Body of pancreas (tissue), 4 donors: ENCODE results near the gene STYK1. TPM values are rescaled to one million over a fixed set of nuclear protein-coding genes. Genes with fewer than 3 reads are reported as not detected.
A peak's percentile ranks its signal among the peaks of the same experiment; 100 is the strongest.

Experiments used
- ATAC-seq: fragments of 150-250 bp; one replicate; pipeline ENCODE4 v1.9.1; 2016
- DNase-seq, 4 donors: peaks; one replicate each; pipeline ENCODE4 v3.0.0-alpha.2; 2019
- H3K27ac ChIP-seq, 4 donors: fragments of 200-600 bp; sonication (generic); 1 replicate in 3 of 4; 2 replicates in 1 of 4; pipeline versions ENCODE4 v1.5.1 to v1.6.1; 2016 to 2019; ENCODE audit warnings: mild to moderate bottlenecking in 1 of 4, mixed read lengths in 1 of 4, moderate library complexity in 1 of 4
- H3K27me3 ChIP-seq, 2 donors: fragments of 200-600 bp; sonication (generic); one replicate each; pipeline ENCODE4 v1.6.0; 2016; ENCODE audit warnings: mild to moderate bottlenecking in 1 of 2
- H3K36me3 ChIP-seq, 2 donors: fragments of 200-600 bp; sonication (generic); replicated peaks in 1 of 2; 2 replicates each; pipeline ENCODE4 v1.5.1; 2016; ENCODE audit warnings: low read depth in 2 of 2; ENCODE audit not compliant: insufficient read depth in 1 of 2
- H3K4me1 ChIP-seq: fragments of 200-600 bp; sonication (generic); one replicate; pipeline ENCODE4 v1.6.0; 2016
- H3K4me3 ChIP-seq, 2 donors: fragments of 200-600 bp; sonication (generic); 1 replicate in 1 of 2; 2 replicates in 1 of 2; pipeline ENCODE4 v1.5.1; 2016 to 2019
- H3K9me3 ChIP-seq, 3 donors: fragments of 200-600 bp; sonication (generic); 1 replicate in 2 of 3; 2 replicates in 1 of 3; pipeline ENCODE4 v1.5.1; 2016
- POLR2A ChIP-seq, 3 donors: fragments of 450-650 bp; IDR thresholded peaks; one replicate each; pipeline ENCODE4 v1.6.1; 2016; ENCODE audit warnings: antibody characterized with exemption in 3 of 3, mild to moderate bottlenecking in 2 of 3
- WGBS, 2 donors: methylation state at CpG; one replicate each; pipeline ENCODE4 v1.1.5; 2017; 5-methylcytosine and 5-hydroxymethylcytosine counted together
- intact Hi-C: fragments of 100-400 bp; cut with DNase I; formaldehyde crosslinking; loops from one replicate; pipeline ENCODE4 v1.15.1; 2023
- total RNA-seq, 2 donors: library from RNA; depleted of rRNA; stranded (reverse); fragments of >200 nt; gene quantifications; one replicate each; pipeline ENCODE4 v1.1.0, GENCODE V29; 2016
- TF ChIP-seq, protein P1 (sequence below), 7 experiments: fragments of 450-650 bp in 4 of 7; fragments of 200-600 bp in 3 of 7; sonication (generic) in 3 of 7; IDR thresholded peaks; one replicate each; pipeline ENCODE4 v1.5.1; 2016 to 2019; ENCODE audit warnings: antibody characterized with exemption in 7 of 7

STYK1 gene
- total RNA-seq, 2 donors from 2014 or later = 0.26 TPM; not detected in 1

GRCh38 chr12:10720974-10721650 lies 47.3 kb upstream of the STYK1 start:
- ATAC-seq = no peak
- Histone ChIP-seq H3K4me1 (peaks cover 62% of the 10 kb centered on the region), H3K27ac (peak overlapping the region; percentile 94 to 99 (median 96)), H3K36me3 (no peaks in the 10 kb centered on the region), H3K4me3 (peak overlapping the region in 1 of 2 donors; percentile 59), H3K9me3 (no peaks in the 10 kb centered on the region), H3K27me3 (no peaks in the 10 kb centered on the region)
- no peak for DNase-seq
- TF ChIP-seq POLR2A (IDR thresholded peaks at IDR 0.05) = no peak
- TF ChIP-seq, protein P1, sequence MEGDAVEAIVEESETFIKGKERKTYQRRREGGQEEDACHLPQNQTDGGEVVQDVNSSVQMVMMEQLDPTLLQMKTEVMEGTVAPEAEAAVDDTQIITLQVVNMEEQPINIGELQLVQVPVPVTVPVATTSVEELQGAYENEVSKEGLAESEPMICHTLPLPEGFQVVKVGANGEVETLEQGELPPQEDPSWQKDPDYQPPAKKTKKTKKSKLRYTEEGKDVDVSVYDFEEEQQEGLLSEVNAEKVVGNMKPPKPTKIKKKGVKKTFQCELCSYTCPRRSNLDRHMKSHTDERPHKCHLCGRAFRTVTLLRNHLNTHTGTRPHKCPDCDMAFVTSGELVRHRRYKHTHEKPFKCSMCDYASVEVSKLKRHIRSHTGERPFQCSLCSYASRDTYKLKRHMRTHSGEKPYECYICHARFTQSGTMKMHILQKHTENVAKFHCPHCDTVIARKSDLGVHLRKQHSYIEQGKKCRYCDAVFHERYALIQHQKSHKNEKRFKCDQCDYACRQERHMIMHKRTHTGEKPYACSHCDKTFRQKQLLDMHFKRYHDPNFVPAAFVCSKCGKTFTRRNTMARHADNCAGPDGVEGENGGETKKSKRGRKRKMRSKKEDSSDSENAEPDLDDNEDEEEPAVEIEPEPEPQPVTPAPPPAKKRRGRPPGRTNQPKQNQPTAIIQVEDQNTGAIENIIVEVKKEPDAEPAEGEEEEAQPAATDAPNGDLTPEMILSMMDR (IDR thresholded peaks at IDR 0.05) = no peak
- intact Hi-C loops = no loop called here
- 14 to 21% methylated on average over 3 of the region's 3 CpGs for WGBS, 2 donors

GRCh38 chr12:10719482-10719881 lies 45.6 kb upstream of the STYK1 start:
- peak overlapping the region in 1 of 4 donors; percentile 96 for H3K27ac ChIP-seq
- peaks cover 0 to 8% of the 10 kb centered on the region in 2 donors for H3K36me3 ChIP-seq
- peaks cover 67% of the 10 kb centered on the region for H3K4me1 ChIP-seq
- no peak for TF ChIP-seq POLR2A (IDR thresholded peaks at IDR 0.05)
- TF ChIP-seq, protein P1 (IDR thresholded peaks at IDR 0.05) = no peak
- no peak for ATAC-seq
- no peak for DNase-seq
- 25 to 39% methylated on average over 4 of the region's 4 CpGs for WGBS, 2 donors
- intact Hi-C loops = no loop called here
- no peak overlapping the region for H3K4me3 ChIP-seq
- H3K27me3 ChIP-seq = no peaks in the 10 kb centered on the region
- H3K9me3 ChIP-seq = no peaks in the 10 kb centered on the region

GRCh38 chr12:10718279-10718821 lies 44.5 kb upstream of the STYK1 start:
- no peaks in the 10 kb centered on the region for H3K27me3 ChIP-seq
- H3K4me3 ChIP-seq = no peak overlapping the region
- ATAC-seq (no peak), DNase-seq (no peak)
- intact Hi-C loops = no loop called here
- H3K4me1 ChIP-seq = peaks cover 61% of the 10 kb centered on the region
- no peak for TF ChIP-seq POLR2A (IDR thresholded peaks at IDR 0.05)
- TF ChIP-seq, protein P1 (IDR thresholded peaks at IDR 0.05) = no peak
- peaks cover 0 to 16% of the 10 kb centered on the region in 2 donors for H3K36me3 ChIP-seq
- WGBS, 2 donors = 36 to 42% methylated on average over 4 of the region's 4 CpGs
- peak overlapping the region in 1 of 4 donors; percentile 14 for H3K27ac ChIP-seq
- H3K9me3 ChIP-seq = no peaks in the 10 kb centered on the region

DNA sequence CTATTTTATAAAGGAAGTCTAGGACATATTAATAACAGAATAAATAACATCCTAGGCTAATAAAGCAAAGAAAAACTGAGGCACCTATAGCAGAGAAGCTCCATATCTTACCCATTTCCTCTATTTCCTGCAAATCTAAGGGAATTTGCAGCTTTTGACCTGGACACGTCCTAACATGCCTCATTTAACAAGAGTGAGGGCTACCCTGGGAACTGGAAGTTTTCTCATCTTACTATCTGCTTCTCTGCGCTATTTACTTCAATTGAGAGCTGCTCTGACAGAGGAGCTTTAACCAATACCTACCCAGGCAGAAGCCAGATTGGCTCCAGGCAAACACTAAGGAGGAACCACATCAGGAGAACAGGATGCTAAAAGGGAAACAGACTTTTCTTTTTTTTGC lies 43.6 kb upstream of the STYK1 start:
- peak overlapping the region in 2 of 4 donors; percentile 57 to 63 for H3K27ac ChIP-seq
- DNase-seq (no peak), ATAC-seq (no peak)
- intact Hi-C loops = no loop called here
- H3K4me3 ChIP-seq = no peak overlapping the region
- WGBS, 2 donors = 26 to 38% methylated on average over 2 of the region's 2 CpGs
- peaks cover 61% of the 10 kb centered on the region for H3K4me1 ChIP-seq
- H3K9me3 ChIP-seq = no peaks in the 10 kb centered on the region
- TF ChIP-seq, protein P1 (IDR thresholded peaks at IDR 0.05) = no peak
- no peak for TF ChIP-seq POLR2A (IDR thresholded peaks at IDR 0.05)
- no peaks in the 10 kb centered on the region for H3K27me3 ChIP-seq
- peaks cover 0 to 21% of the 10 kb centered on the region in 2 donors for H3K36me3 ChIP-seq
